ENCODE results near the gene RBM5.
A peak's percentile ranks its signal among the peaks of the same experiment; 100 is the strongest.

Gene RBM5

DNA sequence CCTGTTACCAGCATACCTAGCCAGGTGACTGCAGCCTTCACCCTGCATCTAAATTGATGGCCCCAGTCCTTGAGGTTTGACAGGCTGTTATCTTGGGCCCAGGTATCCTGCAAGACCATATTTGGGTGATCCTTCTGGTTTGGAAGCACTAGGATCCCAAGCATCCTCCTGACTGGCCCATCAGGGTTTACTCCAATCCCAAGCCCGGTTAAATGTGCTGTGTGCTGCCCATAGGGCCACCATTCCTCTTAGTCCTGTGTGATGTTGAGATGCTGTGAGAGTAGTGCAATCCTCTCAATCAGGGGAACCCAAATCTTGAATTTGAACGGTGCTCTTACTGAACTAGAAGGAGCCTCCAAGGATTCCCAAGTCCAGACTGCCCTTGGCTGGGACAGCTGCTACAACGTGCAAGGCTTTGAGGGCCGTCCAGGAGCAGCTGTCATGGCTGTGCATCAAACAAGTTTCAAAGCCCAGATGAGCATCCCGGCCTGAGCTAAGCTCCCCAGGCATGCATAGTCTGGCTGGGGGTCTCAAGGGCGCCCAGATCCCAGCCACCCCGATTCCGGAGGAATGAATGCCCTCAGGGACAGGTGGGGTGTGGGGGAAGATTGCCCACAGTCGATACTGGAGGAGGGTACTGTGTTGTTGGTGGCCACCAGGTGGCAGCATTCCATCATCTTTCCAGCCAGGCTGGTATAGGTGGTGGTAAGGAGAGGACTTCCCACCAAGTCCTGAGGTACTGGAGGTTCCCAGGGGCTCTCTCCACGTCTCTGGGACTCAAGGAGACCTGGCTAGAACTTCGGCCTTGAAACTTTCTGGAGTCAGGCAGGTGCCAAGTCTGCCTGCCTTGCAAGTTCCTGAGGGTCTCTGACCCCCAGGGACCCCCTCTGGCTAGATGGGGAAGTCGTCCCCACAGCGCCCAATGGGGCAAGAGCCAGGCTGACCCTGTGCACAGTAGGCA, 32.6 kb downstream of the RBM5 start:
- Histone ChIP-seq H3K27me3 (ENCODE audit: low read depth, low read length) (no peaks in the 10 kb centered on the region), H3K36me3 (replicated peaks; ENCODE audit: low read depth, low read length) (peaks cover 30% of the 10 kb centered on the region), H2AFZ (ENCODE audit: low read depth, low read length) (no peak overlapping the region), H3K9me3 (ENCODE audit: insufficient read depth, low read length) (no peaks in the 10 kb centered on the region), H3K79me2 (ENCODE audit: low read length) (no peaks in the 10 kb centered on the region), H3K4me1 (ENCODE audit: low read length) (no peaks in the 10 kb centered on the region), H3K9ac (ENCODE audit: low read length) (no peak overlapping the region), H3K4me3 (ENCODE audit: low read length) (no peak overlapping the region), H4K20me1 (ENCODE audit: insufficient read depth, low read length) (no peaks in the 10 kb centered on the region), H3K27ac (ENCODE audit: low read length) (no peak overlapping the region), H3K4me2 (ENCODE audit: low read length) (no peak overlapping the region)
- TF ChIP-seq, protein P1, sequence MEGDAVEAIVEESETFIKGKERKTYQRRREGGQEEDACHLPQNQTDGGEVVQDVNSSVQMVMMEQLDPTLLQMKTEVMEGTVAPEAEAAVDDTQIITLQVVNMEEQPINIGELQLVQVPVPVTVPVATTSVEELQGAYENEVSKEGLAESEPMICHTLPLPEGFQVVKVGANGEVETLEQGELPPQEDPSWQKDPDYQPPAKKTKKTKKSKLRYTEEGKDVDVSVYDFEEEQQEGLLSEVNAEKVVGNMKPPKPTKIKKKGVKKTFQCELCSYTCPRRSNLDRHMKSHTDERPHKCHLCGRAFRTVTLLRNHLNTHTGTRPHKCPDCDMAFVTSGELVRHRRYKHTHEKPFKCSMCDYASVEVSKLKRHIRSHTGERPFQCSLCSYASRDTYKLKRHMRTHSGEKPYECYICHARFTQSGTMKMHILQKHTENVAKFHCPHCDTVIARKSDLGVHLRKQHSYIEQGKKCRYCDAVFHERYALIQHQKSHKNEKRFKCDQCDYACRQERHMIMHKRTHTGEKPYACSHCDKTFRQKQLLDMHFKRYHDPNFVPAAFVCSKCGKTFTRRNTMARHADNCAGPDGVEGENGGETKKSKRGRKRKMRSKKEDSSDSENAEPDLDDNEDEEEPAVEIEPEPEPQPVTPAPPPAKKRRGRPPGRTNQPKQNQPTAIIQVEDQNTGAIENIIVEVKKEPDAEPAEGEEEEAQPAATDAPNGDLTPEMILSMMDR (IDR thresholded peaks at IDR 0.05; ENCODE audit: low read depth, low read length), result peak; percentile 95
- TF ChIP-seq EZH2phosphoT487 (IDR thresholded peaks at IDR 0.05; ENCODE audit: low read depth), result no peak

DNA sequence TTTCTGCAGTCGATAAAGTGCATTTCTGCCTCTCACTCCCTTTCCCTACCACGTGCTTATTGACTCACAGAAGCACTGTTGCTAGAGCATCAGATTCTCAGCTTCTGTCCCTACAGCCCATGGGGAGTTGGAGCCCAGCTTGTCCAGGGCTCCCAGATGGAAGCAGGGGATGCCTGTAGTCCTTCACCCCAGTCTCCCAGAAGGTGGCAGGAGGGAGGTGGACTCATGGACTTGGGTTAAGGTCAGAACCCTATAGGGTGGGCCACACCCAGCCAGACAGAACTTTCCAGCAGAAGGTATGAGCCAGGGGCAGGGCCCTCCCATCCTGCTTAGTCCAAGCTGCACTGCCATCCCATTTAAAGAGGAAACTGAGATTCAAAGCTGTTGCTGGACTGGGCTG, 33.4 kb downstream of the RBM5 start:
- no peak for TF ChIP-seq EZH2phosphoT487 (IDR thresholded peaks at IDR 0.05; ENCODE audit: low read depth)
- TF ChIP-seq, protein P1 (IDR thresholded peaks at IDR 0.05; ENCODE audit: low read depth, low read length), result no peak
- Histone ChIP-seq H2AFZ (ENCODE audit: low read depth, low read length) (no peak overlapping the region), H3K4me3 (ENCODE audit: low read length) (no peak overlapping the region), H3K4me2 (ENCODE audit: low read length) (no peak overlapping the region), H3K79me2 (ENCODE audit: low read length) (no peaks in the 10 kb centered on the region), H3K36me3 (replicated peaks; ENCODE audit: low read depth, low read length) (peaks cover 22% of the 10 kb centered on the region), H3K9ac (ENCODE audit: low read length) (no peak overlapping the region), H3K27me3 (ENCODE audit: low read depth, low read length) (no peaks in the 10 kb centered on the region), H3K4me1 (ENCODE audit: low read length) (no peaks in the 10 kb centered on the region), H3K9me3 (ENCODE audit: insufficient read depth, low read length) (no peaks in the 10 kb centered on the region), H4K20me1 (ENCODE audit: insufficient read depth, low read length) (no peaks in the 10 kb centered on the region), H3K27ac (ENCODE audit: low read length) (no peak overlapping the region)

DNA sequence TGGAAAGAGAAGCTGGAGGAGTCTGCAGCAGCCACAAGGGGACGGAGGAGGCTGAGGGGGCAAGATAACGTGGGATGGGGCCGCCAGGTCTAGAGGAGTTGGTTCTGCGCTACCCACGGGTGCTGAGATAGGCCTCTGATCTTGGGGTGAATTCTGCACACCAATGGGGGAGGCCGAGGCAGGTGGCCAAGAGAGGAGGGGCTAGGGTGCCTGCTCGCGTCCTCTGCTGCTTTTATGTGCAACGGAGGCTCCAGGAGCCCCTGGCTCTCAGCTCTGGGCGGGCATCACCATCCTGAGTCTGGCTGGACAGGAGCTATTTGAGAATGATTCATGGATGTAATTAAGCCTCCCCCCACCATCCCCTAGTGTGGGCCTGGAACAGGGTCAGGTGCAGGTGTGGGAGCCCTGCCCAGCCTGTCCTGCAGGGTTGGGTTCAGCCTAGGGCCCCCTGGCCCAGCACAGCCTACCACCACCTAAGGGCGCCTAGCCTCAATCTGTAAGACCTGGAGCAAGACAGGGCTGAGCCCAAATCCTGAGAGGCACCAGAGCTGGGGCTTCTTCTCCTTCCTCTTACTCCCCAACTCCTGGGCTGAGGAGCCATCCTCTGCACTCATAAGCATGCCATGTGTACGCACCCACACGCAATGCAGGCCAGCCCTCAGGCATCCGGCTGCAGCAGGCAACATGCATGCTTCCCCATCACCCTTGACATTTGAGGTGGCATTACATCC, 34.1 kb downstream of the RBM5 start:
- no peak overlapping the region for H2AFZ ChIP-seq (ENCODE audit: low read depth, low read length)
- no peaks in the 10 kb centered on the region for H3K9me3 ChIP-seq (ENCODE audit: insufficient read depth, low read length)
- peaks cover 17% of the 10 kb centered on the region for H3K36me3 ChIP-seq (replicated peaks; ENCODE audit: low read depth, low read length)
- H3K9ac ChIP-seq (ENCODE audit: low read length), result no peak overlapping the region
- no peaks in the 10 kb centered on the region for H3K79me2 ChIP-seq (ENCODE audit: low read length)
- no peaks in the 10 kb centered on the region for H4K20me1 ChIP-seq (ENCODE audit: insufficient read depth, low read length)
- H3K4me2 ChIP-seq (ENCODE audit: low read length), result no peak overlapping the region
- H3K27me3 ChIP-seq (ENCODE audit: low read depth, low read length), result no peaks in the 10 kb centered on the region
- no peak for TF ChIP-seq EZH2phosphoT487 (IDR thresholded peaks at IDR 0.05; ENCODE audit: low read depth)
- TF ChIP-seq, protein P1 (IDR thresholded peaks at IDR 0.05; ENCODE audit: low read depth, low read length), result no peak
- H3K4me1 ChIP-seq (ENCODE audit: low read length), result no peaks in the 10 kb centered on the region
- H3K4me3 ChIP-seq (ENCODE audit: low read length), result no peak overlapping the region
- no peak overlapping the region for H3K27ac ChIP-seq (ENCODE audit: low read length)

DNA sequence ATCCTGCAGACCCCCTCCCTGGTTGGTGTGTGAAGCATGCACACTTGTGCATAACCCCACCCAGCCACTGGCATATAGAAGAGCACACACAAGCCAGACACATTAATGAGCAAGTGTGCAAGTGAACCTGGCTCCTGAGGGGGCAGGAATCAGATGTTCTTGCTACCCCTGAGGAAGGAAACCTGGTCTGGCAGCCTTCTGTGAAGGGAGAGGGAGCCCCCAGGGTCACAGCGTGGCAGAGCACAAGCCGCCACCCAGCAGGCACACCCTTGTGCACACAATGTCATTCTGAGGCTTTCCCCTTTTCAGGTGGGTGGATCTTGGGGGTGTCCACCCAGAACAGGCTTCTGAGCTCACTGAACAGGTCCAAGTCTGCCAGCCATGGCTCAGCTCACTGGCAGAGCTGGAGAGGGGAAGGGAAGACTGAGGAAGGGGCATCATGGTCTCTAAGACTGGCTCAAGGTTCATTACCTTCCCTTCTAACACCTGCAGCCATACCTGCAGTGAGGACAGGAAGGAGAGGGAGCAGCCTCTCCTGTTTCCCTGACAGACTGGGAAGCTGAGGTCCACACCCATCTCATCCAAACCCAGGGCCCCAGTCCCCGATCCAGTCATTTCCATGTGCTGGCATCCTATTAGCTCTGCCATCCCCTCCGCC, 34.8 kb downstream of the RBM5 start:
- Histone ChIP-seq H3K9me3 (ENCODE audit: insufficient read depth, low read length) (no peaks in the 10 kb centered on the region), H3K9ac (ENCODE audit: low read length) (no peak overlapping the region), H3K79me2 (ENCODE audit: low read length) (no peaks in the 10 kb centered on the region), H3K4me1 (ENCODE audit: low read length) (no peaks in the 10 kb centered on the region), H4K20me1 (ENCODE audit: insufficient read depth, low read length) (no peaks in the 10 kb centered on the region), H3K36me3 (replicated peaks; ENCODE audit: low read depth, low read length) (peaks cover 10% of the 10 kb centered on the region), H3K4me2 (ENCODE audit: low read length) (no peak overlapping the region), H3K4me3 (ENCODE audit: low read length) (no peak overlapping the region), H3K27me3 (ENCODE audit: low read depth, low read length) (no peaks in the 10 kb centered on the region), H3K27ac (ENCODE audit: low read length) (no peak overlapping the region), H2AFZ (ENCODE audit: low read depth, low read length) (no peak overlapping the region)
- TF ChIP-seq EZH2phosphoT487 (IDR thresholded peaks at IDR 0.05; ENCODE audit: low read depth), result no peak
- TF ChIP-seq, protein P1 (IDR thresholded peaks at IDR 0.05; ENCODE audit: low read depth, low read length), result no peak
